LNCAP (cell line): ENCODE data around the gene CSRNP3.

Source experiments
- TF ChIP-seq, protein P1 (sequence below): fragments of 450-650 bp; IDR thresholded peaks from 2 replicates; pipeline ENCODE4 v1.5.1; 2017; ENCODE audit warnings: mild to moderate bottlenecking

CSRNP3 gene

GRCh38 chr2:165544897-165545296, 75.4 kb downstream of the CSRNP3 start:
- TF ChIP-seq, protein P1, sequence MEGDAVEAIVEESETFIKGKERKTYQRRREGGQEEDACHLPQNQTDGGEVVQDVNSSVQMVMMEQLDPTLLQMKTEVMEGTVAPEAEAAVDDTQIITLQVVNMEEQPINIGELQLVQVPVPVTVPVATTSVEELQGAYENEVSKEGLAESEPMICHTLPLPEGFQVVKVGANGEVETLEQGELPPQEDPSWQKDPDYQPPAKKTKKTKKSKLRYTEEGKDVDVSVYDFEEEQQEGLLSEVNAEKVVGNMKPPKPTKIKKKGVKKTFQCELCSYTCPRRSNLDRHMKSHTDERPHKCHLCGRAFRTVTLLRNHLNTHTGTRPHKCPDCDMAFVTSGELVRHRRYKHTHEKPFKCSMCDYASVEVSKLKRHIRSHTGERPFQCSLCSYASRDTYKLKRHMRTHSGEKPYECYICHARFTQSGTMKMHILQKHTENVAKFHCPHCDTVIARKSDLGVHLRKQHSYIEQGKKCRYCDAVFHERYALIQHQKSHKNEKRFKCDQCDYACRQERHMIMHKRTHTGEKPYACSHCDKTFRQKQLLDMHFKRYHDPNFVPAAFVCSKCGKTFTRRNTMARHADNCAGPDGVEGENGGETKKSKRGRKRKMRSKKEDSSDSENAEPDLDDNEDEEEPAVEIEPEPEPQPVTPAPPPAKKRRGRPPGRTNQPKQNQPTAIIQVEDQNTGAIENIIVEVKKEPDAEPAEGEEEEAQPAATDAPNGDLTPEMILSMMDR: no peak

DNA sequence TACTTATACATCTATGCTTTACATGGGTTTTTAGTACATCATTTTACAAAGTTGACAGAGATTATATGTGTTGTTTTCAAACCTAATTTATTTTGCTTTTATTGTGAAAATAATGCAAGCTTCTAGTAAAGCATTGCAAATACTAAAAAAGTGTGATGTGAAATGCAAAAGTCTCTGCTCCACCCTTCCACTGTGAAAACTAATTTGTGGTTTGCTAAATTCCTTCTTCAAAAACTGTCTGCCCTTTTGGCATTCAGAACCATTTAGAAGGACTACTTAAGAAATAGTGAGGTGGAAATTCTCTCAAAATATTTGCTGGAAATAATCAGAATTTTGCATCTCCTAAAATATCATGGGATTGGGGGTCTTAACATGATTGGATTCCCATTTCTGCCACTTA, 78.4 kb downstream of the CSRNP3 start:
- TF ChIP-seq, protein P1: no peak

DNA sequence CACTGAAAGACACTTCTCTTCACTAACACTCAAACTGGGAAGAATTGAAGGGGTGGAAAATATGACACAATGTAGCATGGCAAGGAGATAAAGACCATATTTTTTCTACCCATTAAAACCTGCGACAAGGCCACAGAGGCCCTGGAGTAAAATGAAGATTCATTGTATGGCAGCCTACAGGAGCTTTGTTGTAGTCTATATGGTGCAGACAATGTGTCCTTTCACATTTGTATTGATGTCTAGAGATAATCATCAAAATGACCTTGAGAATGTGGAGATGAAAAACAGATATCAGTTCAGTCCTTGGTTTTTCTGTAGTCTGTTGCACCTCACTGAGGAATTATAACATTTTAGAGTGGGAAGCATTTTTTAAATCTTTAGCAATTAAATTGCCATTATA, 80.1 kb downstream of the CSRNP3 start:
- TF ChIP-seq, protein P1: no peak

DNA sequence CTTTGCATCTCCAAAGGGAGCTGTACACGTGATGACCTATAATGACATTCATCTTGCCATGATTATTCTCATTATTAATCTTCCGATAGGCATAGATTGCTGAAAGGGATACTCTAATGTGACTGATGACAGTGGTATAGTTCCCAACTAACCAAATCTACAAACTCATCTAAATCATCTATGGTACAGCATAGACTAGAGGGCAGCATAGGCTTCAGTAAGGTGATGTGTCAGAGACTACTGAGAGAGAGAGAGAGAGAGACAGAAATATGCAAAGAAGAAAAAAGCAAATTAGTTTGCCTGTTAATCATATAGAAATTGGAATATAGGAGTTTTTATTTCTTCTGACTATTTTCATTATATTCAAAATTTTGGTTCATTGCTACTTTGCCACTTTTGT, 89.3 kb downstream of the CSRNP3 start:
- TF ChIP-seq, protein P1: peak; percentile 41; the same call in 1 of the 2 replicates

GRCh38 chr2:165560377-165560988, 91.0 kb downstream of the CSRNP3 start:
- TF ChIP-seq, protein P1: no peak

- TF ChIP-seq, protein P1: no peak
Observed at GRCh38 chr2:165561516-165561915, 92.0 kb downstream of the CSRNP3 start.

DNA sequence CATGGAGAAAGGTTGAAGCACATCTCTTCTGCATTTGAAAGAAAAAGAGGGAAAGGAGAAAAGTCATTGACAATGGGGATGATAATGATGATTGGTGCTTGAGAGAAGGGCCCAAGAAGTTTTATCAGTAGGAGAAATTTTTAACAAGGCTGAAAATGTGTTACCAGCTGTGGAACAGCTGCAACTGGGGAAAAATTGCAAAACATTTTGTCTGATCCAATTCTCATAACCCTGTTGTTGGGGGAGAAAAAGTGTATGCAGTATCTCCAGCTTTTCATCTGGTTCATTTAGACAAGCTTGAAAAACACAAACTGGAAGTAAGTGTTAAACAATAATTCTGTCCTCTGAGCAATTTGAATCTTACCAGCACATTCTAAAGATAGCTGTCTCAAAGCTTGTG, 92.7 kb downstream of the CSRNP3 start:
- TF ChIP-seq, protein P1: no peak
